NCI-H82 treated with DMSO at 0.1 percent for 48 hours (cell line): ENCODE measurements around the gene MMP7.

Experiments
- DNase-seq: peaks from one replicate; lab custom pipeline; 2025; ENCODE audit not compliant: unreplicated experiment; lab: John Stamatoyannopoulos, UW

Gene MMP7, protein sequence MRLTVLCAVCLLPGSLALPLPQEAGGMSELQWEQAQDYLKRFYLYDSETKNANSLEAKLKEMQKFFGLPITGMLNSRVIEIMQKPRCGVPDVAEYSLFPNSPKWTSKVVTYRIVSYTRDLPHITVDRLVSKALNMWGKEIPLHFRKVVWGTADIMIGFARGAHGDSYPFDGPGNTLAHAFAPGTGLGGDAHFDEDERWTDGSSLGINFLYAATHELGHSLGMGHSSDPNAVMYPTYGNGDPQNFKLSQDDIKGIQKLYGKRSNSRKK

DNA sequence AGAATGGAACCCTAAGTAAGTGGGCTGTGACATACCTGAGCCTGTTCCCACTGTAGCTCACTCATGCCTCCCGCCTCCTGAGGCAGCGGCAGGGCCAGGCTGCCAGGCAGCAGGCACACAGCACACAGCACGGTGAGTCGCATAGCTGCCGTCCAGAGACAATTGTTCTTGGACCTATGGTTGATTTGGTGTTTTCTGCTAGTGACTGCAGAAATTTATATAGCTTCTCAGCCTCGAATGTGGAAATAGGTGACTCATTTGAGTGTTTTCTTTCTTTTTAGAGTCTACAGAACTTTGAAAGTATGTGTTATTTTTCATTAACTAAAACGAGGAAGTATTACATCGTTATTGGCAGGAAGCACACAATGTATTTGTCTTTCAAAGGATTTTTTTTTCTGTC is at the start of gene MMP7:
TSS of gene MMP7 (minus strand) at position 190 of the 400 bp plus-strand sequence. CDS start at position 143, 47 bp downstream.
- DNase-seq = no peak

DNA sequence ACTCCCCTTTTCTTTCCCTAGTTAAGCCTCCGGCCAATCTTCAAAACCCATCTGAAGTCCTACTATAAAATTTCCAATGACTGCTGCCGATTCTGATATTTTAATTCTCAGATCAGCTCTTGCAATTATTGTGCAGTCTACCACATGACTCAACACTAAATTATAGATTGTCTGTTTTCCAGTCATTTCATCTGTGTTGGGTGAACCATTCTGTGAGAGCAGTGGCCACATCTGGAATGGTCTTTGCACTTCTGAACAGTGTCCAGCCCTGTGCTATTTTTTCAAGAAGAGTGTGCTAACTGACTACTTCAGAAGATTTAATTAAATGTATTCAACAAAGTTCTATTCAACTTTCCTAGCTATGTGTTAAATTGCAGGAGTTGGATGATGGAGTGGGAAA is 47.2 kb upstream of the MMP7 start:
- DNase-seq = no peak

DNA sequence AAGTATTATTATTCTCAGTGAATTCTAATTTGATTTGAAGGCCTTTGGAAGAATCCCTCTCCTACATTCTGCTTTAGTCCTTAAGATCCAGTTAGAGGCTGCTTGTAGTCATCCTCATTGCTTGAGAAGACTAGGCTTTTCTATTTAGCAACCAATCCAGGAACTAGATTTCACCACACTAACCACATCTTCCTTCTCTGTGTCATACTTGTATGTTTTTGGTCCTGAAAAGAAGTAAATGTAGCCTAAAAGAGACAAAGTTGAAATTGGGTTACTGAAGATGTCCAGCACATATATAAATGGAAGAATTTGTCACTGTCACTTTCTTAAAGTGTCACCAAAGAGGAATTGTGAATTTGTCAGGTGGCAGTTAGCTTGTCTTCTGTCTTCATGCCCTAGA is 46.6 kb upstream of the MMP7 start:
- DNase-seq = no peak

DNA sequence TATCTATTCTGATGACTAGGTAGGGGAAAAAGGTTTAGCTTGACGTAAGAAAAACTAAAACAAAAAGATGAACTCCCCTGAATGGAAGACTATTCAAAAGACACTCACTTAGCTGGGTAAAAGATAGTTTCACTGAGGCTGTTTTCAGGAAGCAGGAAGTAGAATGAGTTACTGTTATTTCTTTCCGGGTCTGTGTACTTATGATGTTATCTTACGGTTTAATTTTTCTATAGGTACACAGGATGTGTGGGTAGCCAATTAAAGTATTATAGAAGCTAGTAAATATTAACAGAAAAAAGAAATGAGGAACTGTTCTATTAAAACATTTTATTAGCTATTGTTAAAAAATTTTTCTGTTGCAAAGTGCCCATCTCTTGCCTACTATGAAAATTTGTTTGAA is 45.8 kb upstream of the MMP7 start:
- DNase-seq = no peak

DNA sequence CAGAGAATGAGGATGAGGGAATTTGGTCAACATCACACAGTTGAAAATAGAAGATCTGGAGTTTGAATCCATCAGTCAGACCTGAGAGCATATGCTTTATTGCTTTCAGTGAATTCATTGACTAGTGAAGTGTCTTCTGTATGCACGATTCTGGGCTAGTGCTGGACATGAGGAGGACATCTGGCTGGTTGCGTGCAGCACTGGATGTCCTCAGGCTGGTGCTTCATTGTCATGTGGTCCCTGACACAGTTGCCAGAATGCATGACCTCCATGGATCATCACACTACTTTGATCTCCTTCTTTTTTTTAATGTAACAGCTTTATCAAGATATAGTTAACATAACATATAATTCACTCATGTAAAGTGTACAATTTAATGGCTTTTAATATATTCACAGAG is 44.5 kb upstream of the MMP7 start:
- DNase-seq = no peak

DNA sequence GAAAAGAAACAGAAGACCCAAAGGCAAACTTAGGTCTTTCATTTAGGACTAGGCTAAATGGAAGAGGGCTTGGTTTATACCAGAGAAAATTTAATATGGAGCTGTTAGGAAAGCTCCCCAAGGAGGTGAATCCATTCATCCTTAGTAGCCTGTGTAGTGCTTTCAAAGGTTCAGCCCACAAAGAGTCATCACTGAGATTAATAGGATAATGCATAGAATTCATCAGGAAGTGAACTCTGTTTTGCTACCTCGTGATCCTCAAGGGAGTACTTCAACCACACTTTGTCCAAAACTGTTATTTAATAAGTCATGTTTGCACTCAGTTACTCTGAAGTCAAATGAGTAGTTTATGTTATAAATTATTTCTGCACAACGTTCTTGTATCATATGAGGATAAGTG is 43.3 kb upstream of the MMP7 start:
- no peak for DNase-seq

DNA sequence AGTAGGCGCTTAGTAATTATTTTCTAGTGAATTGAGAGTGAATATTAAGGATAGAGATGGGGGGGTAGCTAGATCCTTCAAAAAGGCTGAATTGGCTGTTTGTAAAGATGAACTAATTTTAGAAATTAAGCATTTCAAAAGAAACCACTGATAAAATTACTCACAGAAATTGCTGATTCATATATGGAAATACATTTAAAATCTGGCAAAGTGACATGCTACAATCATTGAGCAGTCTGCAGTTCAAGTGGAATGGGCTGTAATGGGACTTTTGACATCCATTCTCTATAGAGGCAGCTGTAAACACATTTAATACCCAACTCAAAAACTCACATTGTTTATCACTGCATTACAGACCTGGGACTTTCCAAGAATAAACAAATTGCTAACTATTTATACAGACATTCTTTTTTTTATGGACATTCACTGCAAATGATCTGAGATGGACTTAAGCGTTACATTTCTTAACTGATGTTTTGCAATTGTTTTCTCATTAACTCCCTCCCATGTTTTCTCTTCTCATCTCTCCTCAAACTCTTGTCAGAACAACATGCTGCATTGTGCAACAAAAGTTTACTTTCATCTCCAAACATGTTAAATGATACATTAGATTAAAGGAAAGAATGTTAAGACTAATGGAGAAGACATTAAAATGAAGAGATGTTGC is 42.1 kb upstream of the MMP7 start:
- DNase-seq = no peak

DNA sequence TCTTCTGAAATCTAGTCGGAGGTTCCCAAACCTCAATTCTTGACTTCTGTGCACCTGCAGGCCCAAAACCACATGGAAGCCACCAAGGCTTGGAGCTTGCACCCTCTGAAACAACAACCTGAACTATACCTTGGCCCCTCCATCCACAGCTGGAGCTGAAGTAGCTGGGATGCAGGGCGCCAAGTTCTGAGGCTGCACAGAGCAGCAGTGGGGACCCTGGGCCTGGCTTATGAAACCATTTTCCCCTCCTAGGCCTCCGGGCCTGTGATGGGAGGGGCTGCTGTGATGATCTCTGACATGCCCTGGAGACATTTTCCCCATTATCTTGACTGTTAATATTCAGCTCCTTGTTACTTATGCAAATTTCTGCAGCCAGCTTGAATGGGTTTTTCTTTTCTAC is 38.3 kb upstream of the MMP7 start:
- DNase-seq = no peak

DNA sequence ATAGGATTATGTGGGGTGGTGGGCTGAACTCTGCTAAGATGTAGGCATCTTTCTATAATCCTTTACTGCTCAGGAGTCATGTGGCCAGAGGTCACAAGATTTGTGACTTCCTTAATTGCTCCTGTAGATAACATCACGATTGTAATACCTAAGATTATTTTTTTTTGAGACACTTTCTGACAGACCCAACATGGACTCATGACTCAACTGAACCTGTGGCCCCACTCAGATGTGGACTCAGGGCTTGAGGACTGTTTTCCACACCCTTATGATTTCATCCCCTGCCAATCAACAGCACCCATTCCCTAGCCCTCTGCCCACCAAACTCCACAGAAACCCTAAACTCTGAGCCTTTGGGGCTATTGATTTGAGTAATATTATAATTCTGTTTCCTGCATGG is 35.6 kb upstream of the MMP7 start:
- DNase-seq = no peak

DNA sequence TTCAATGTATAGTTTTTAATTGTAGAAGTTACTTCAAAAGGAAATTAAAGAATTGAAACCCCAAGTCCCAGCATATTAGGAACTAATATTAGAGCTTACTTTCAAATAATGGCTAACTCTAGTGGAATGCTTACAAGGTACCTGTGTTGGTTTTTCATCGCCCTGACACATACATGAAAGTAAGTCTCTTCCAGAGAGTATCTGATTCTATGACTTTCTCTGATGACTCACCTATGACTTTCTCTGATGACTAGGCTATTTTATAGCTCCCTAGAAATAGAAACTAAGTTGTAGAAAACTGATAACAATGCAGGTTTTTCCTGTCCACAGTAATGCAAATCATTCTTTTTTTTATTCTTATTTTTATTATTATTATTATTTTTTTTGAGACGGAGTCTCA is 33.6 kb upstream of the MMP7 start:
- DNase-seq = no peak

DNA sequence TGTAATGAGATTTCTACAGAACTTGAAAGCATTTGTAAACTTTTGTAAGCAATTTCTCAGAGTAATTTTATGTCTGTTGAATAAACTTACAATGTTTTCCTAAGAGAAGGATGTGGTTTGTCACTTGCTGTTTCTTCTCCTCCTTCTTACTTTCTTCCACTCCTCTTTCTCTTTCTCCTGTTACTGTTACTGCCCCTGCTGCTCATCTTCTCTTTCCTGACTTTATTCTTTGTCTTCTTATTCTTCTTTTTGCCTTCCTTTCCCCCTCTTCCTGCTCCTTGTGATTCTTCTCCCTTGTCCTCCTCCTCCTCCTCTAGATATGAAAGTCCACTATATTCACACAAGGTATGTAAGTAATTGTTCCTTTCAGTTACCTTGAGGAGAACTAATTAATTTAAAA is 31.1 kb upstream of the MMP7 start:
- no peak for DNase-seq

DNA sequence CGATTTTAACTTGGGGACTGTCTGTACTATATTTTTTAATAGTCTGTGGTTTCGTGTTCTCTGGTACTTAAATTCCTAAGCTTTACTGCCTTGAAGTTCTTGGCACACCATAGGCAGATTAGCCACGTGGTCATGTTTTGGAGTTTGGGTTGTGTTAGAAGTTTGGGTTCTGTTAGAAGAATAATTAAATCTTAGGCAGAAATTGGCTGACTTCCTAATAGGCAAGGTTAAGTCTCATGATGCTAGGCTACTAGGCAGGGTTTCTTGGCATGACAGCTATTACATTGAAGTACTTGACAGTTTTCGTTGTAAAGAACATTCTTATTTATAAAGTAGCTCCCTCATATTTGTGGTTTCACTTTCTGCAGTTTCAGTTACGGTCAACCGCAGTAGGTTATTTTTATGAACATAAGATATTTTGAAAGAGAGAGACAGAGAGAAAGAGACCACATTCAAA is 30.0 kb upstream of the MMP7 start:
- no peak for DNase-seq

DNA sequence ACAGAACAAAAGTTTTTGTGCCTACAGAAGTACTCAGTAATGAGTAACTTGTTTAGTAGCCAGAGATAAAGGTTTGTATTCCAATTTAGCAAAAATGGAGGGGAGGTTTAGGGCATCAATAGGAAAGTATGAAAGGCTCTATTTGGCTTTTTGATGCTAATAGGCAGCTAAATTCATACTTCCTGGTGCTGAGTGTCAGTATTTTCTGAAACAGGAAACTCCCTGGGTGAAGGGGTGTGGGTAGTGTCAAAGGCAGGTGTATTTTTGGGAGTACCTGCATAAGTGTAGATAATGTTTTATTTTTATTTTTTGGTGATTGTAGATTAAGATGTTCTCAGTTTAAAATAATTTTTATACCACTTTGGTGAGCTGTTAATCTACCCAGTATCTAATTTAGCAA is 29.3 kb upstream of the MMP7 start:
- no peak for DNase-seq

DNA sequence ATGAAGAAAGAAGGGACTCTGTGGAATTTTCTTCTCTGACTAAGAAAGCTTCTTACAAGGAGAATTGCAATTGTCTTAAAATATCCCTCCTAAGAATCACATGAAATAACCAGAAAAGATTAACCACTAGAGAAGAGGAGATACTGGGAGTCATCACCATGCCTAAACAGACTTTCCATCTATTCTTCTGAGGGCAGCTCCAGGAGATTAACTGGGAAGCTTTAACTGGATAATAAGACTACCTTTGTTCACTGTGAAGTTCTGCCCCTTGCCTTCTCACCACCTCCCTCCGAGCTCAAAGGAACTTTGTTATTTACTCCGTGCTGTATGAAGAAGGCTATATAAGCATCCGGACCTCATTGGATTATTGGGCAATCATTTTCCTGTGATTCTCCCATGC is 24.5 kb upstream of the MMP7 start:
- no peak for DNase-seq

DNA sequence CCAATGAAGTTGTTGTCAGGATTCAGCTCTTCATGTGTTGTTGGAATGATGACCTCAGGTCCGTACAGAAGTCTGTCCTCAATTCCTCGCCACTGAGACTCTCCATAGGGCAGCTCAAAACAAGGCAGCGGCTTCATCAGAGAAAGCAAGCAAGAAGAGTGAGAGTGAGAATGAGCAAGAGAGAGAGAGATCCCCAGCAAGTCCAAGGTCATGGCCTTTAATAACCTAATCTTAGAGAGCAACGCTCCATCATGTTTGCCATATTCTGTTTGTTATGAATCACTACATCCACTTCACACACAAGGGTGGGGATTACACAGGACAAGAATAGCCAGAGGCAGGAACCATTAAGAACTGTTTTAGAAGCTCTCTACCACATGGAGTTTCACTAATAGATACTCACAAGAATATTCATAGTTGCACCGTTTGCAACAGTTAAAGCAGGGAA is 23.3 kb upstream of the MMP7 start:
- no peak for DNase-seq

DNA sequence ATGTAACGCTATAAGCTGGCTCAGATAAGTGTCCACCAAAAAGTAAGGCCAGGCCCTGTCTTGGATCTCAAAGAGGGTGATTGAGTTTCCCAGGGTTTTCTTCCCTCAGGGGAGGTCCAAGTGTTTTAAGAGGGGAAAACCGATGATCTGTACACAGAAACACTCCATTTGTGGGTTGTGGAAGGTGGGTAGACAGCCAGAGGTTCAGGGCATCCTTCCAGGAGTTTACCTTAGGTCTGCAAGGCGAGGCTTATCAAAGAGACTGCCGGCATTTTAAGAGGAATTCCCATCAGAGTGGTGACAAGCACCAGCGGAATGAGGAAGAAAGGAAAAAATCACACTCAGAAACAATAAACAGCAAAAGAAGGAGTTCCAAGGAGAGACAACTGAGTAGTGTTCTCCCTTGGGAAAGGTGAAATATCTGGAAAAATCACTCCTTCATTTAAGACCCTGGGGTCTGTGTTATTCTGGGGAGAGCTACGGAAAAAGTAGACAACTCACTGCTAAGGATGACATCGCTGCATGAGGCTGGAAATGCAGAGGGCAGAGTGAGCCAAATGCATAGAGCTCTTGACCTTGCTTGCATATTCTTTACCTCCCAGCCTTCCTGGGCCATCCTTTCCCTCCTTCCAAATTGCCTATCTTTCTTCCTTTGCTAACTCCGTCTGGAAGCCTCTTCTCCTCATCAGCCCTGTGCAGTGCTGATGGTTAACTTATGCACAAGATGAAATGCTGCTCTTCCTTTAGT is 22.1 kb upstream of the MMP7 start:
- no peak for DNase-seq

DNA sequence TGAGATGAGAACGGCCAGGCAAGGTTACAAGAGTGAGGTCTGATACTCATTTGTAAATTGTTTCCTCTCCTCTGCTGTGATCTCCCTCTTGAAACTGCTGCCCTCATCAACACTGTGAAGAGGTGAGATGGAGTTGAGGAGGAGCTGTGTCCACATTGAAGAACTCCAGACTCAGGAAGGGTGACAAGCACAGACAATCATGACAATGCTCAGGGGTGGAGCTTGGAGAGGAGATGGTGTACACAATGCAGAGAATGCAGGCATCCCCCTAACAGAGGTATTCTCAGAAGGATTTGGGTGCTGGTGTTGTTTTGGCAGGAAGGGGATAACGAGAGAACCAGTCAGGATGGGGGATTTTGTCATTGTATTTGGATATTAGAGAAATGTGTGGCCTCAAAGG is 21.5 kb upstream of the MMP7 start:
- no peak for DNase-seq

DNA sequence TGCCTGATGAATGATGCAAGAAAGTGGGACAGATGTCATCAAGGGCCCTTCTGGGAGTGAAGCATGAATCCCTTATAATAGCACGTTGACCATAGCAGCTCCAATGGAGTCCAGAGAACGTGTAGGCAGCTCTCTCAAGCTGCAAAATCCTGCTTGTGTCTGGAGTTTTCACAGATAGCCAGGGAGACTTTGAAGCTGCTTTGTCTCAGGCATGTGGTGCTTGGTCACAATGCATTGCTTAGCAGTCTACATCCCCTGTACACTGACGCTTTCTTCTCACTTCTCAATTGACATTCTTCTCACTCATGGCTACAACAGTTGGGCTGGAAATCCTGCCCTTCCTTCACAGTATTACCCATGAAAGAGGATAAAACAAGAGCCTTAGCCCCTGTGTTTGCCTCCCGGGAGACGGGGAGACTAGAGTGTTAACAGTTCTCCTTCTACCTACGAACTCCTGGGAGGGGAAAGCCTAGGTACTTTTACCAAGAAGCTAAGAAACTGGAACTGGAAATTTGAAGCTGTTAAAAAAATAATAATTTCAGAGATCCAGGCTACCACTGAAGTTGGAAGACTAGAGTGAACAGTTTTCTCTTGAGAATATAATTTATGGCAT is 20.7 kb upstream of the MMP7 start:
- DNase-seq = no peak

DNA sequence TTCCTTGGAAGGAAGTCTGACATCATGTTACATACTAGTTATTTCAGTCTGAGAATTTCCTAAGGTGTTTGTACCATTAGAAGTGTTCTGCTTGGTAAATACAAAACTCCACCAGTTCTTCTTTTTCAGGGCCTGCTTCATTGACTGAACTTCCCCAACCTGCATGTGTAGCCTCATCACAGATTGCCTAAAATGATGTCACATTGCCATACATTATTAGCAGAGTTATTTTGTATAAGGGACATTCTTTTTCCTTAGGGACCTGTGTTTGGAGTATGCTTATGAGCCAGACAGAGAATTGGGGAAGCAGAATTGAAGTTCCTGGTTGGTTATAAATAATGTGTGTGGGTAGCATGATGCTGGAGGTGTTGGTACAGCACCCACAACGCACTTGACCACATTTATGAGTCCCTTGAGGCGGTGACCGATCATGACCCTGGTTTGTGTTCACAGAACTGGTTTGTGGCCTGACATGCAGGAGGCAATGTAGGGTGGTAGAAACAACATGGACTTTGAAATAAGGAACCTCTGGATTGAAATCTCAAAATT is 16.4 kb upstream of the MMP7 start:
- no peak for DNase-seq

DNA sequence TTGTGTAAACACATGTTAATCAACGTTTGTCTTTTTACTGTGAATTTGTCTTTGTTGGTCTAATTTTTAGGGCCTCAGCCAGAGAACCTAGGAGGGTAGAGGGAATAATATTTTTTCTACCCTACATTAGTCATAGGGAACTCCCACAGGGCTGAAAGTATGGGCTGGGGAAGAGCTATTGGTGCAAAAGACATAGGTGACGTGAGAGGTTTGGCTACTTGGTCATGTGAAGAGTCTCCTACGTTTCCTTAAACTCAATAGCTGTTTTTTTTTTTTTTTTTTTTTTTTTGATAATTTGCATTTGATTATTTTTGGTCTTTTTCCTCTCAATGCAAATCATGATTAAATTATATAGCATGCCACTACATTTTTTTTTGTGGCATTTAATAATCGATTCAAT is 15.9 kb upstream of the MMP7 start:
- DNase-seq = no peak

DNA sequence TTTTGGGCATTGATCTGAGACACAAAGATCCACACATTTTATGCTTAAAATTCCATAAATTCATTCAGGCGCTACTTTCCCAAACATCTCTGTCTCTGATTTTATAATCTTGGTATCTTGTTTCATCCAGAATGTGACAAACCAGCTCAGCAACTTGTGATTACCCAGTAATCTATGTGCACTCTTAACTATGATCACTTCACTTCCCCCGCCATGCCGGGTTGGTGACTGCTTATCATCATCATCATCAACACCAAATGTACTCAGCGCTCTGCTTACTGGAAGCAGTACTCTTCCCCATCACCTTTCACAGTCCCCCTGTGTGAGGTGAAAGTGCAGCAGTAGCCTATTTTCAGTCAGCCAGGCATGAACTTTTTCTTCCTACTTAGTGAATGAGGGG is 15.2 kb upstream of the MMP7 start:
- no peak for DNase-seq
